Measurements from ENCODE around the gene KCNIP2.
A peak's percentile ranks its signal among the peaks of the same experiment; 100 is the strongest.

The KCNIP2 gene

DNA sequence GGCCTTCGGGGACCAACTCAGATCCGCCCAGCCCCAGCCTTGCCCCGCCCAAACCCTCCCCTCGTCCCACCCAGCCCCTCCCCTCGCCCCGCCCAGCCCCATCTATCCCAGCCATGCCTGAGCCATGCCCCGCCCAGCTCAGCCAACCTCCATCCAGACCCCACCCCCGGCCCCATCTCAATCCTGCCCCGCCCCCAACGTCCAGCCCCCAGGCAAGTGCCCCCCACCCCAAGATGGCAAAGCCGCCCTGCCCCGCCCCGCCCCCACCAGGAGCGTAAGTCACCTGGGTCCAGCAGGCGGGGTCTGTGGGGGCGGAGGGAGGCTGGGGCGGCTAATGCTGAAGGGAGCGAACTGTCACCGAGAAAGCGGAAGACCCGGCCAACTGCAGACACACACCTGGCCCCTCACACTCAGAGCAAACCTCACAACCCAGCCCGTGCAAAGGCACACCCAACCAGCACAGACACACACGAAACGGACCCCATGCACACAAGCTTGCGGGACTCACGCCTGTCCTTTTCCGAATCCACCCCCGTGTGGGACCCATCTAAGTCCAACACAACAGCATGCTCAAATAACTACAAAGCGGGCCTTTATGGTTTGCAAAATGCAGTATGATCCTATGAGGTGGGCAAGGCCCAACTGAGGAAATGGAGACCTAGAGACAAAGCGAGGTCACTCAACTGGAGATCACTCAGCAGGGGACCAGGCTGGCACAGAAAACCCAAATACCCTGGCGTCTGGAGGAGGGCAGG lies 13.9 kb downstream of the KCNIP2 start:
- TF ChIP-seq, protein P1, sequence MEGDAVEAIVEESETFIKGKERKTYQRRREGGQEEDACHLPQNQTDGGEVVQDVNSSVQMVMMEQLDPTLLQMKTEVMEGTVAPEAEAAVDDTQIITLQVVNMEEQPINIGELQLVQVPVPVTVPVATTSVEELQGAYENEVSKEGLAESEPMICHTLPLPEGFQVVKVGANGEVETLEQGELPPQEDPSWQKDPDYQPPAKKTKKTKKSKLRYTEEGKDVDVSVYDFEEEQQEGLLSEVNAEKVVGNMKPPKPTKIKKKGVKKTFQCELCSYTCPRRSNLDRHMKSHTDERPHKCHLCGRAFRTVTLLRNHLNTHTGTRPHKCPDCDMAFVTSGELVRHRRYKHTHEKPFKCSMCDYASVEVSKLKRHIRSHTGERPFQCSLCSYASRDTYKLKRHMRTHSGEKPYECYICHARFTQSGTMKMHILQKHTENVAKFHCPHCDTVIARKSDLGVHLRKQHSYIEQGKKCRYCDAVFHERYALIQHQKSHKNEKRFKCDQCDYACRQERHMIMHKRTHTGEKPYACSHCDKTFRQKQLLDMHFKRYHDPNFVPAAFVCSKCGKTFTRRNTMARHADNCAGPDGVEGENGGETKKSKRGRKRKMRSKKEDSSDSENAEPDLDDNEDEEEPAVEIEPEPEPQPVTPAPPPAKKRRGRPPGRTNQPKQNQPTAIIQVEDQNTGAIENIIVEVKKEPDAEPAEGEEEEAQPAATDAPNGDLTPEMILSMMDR (IDR thresholded peaks at IDR 0.05; ENCODE audit: low read depth, low read length): no peak
- DNase-seq (ENCODE audit: low read depth in 2 of 2): peak in 1 of 2 donors; percentile 36
- peak overlapping the region; percentile 51 to 57 for H3K4me3 ChIP-seq (replicated peaks in 1 of 2; ENCODE audit: low read depth in 2 of 2, low read length in 2 of 2)

DNA sequence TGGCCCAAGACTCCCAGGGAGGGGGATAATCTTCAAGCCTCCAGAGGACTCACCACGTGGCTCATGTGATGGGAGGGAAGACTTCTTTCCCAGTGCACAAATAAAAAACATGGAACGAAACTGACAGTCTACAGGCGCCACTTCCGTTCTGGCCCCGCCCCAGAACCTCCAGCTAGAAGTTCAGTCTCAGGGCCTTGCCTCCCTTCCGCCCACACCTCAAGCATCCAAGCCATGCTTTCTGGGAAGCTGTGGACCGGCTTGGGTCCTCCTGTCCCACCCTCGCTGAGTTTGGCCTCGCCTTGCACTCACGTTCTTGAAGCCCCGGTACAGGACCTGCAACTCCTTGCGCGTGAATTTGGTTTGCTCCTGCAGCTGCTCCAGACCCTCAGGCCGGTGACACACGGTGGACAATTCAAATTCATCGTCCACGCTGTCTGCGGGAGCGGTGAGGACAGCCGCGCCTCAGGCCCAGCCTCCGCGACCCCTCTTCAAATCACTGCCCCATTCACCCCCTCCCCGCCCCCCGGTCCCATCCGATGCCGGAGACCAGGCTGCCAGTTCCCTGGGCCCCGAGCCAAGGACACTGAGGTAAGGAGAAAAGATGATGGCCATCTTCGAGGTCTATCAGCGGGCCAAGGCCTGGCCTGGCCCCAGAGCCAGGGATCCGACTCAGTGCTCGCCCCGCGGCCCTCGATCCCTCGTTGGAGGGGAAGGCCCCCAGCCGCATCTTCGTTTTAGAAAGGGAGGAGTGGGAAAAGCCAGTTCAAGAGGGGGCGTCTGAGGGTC lies 14.6 kb downstream of the KCNIP2 start:
- peak overlapping the region in 1 of 2 donors; percentile 28 for H3K4me3 ChIP-seq (replicated peaks in 1 of 2; ENCODE audit: low read depth in 2 of 2, low read length in 2 of 2)
- TF ChIP-seq, protein P1 (IDR thresholded peaks at IDR 0.05; ENCODE audit: low read depth, low read length): no peak
- DNase-seq (ENCODE audit: low read depth in 2 of 2): no peak

DNA sequence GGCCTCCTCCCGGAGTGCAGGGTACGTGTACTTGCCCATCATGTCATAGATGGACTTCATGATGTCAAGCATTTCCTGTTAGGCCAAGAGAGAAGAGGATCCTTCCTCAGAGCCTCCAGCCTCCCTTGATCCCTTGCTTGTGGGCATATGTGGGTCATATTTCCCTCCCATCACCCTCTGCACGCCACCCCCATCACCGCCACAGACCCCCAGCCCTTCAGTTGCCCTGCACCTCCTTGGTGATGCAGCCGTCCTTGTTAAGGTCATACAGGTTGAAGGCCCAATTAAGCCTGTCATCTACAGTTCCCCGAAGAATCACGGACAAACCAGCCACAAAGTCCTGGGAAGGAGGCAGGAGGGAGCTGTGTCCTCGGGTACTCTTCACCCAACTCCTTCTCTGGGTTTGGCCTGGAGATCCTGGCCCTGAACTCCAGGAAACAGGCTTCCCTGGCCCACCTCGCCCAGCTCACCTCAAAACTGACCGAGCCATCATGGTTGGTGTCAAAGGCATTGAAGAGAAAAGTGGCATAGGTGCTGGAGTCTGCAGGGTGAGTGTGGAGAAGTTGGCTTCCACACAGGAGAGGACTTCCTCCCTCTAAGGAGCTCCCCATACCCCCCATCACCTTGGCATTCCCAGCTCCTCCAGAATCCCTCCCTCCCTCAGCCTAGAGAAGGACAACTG lies 15.5 kb downstream of the KCNIP2 start:
- H3K4me3 ChIP-seq (replicated peaks in 1 of 2; ENCODE audit: low read depth in 2 of 2, low read length in 2 of 2): no peak overlapping the region
- DNase-seq (ENCODE audit: low read depth in 2 of 2): no peak
- TF ChIP-seq, protein P1 (IDR thresholded peaks at IDR 0.05; ENCODE audit: low read depth, low read length): no peak

DNA sequence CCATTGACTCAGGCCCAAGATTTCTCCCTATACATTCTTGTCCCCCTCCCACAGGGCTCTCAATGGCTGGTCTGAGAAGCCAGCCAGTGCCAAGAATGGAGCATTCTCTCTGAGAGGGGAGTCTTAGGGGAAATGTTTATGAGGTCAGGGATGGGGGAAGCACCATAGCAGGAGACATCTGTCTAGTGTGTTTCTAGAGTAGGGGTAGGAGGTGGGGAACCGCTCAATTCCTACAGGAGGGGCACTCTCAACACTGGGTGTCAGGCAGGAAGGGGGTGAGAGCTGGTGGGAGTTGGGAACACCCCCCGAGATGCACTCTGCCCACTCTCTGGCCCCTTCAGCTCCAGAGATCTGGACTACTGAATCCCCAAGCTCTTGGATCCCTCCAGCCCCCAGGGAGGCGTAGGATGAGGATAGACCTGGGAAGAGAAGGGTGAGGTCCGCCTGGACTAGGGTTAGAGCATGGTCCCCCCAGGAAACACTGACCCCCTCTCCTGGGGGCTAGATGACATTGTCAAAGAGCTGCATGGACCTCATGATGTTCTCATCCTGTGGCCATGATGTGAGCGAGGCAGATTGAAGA lies 16.7 kb downstream of the KCNIP2 start:
- TF ChIP-seq, protein P1 (IDR thresholded peaks at IDR 0.05; ENCODE audit: low read depth, low read length): no peak
- DNase-seq (ENCODE audit: low read depth in 2 of 2): no peak
- H3K4me3 ChIP-seq (replicated peaks in 1 of 2; ENCODE audit: low read depth in 2 of 2, low read length in 2 of 2): no peak overlapping the region

DNA sequence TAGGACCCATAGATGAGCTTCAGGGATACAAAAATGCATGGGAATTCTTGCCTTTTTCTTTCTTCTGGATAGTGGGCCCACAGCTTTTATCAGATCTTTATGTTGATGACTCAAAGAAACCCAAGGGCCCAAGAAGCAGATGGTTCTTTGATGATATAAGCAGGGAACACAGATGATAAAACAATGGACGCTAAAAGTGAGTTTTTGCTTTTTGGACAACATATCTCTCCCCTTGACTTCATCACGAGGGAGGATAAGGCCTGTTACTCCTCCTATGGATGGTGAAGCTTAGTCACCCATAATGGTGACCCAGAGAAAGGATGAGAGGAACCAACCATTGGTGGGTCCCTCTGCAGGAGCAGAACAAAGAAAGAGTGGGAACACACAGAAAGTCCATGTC lies 18.9 kb downstream of the KCNIP2 start:
- TF ChIP-seq, protein P1 (IDR thresholded peaks at IDR 0.05; ENCODE audit: low read depth, low read length): no peak
- no peak for DNase-seq (ENCODE audit: low read depth in 2 of 2)
- H3K4me3 ChIP-seq (replicated peaks in 1 of 2; ENCODE audit: low read depth in 2 of 2, low read length in 2 of 2): no peak overlapping the region

DNA sequence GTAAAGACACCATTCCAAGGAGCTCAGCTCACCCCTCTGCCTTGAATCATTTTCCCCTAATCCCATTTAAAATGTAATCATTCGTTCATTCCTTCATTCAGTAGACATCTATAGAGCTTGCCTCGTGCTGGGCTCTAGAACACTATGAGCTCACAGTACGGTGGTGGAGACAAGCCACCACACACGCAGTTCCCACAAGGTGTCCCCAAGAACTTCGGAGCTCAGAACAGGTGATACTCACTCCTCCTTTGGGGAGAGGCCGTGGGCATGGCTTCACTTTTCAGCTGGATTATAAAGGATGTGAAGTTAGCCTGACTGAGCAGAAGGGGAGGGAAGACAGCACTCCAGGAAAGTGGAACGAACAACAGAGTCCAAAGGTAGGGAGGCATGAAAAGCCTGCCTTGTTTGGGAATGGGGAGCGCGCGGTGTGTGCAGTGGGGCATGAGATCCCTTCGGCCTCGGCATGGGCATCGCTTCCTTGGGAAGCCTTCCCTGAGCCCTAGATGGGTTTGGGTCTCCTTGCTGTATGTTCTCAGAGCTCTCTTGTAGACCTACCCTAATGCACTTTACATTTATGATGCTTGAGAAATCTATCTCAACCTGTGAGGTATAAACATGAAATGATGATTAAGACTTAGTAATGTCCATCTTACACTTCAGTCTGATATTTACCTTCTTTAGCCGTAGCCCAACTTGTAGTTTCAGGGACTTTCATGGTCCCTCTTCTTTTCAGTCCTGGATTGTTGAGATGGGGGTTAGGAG lies 24.5 kb downstream of the KCNIP2 start:
- peak overlapping the region; percentile 25 to 48 for H3K4me3 ChIP-seq (replicated peaks in 1 of 2; ENCODE audit: low read depth in 2 of 2, low read length in 2 of 2)
- DNase-seq (ENCODE audit: low read depth in 2 of 2): no peak
- TF ChIP-seq, protein P1 (IDR thresholded peaks at IDR 0.05; ENCODE audit: low read depth, low read length): no peak
